Measurements from ENCODE around the gene AURKB.
"Not testable (repeated sequence)": the region's sequence is repeated elsewhere in the genome, so short reads cannot be mapped to it uniquely, and the experiment has no call there.

AURKB gene

DNA sequence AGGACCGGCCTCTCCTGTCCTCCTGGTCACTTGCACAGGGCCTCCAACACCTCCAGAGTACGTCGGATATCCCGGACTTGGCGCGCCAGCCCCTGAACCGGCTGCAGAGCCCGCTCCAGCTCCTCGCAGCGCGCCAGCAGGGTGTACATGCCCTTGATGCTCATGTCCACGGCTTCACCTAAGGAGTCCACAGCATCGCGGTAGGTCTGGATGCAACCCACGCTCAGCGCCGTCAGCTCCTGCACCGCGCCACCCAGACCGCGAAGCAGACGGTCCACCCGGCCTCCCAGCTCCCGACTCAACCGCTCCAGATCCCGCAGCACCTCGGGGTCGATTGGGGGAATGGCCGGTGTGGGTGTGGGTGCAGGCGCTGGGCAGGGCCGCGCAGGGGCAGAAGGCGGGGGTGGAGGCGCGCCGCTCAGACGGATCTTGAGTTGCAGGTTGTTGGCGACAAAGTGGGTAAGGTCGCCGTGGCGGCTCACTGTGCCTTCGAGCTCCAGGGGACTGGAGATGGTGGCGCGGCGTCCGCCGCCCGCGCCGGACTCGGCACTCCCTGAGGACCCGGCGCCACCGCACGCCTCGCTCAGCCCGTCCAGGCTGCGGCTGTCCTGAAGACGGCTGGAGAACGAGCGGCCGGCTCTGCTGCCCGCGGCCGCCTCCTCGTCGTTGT, 21.2 kb downstream of the AURKB start:
- no peak for DNase-seq (ENCODE audit: low read depth in 2 of 2)

DNA sequence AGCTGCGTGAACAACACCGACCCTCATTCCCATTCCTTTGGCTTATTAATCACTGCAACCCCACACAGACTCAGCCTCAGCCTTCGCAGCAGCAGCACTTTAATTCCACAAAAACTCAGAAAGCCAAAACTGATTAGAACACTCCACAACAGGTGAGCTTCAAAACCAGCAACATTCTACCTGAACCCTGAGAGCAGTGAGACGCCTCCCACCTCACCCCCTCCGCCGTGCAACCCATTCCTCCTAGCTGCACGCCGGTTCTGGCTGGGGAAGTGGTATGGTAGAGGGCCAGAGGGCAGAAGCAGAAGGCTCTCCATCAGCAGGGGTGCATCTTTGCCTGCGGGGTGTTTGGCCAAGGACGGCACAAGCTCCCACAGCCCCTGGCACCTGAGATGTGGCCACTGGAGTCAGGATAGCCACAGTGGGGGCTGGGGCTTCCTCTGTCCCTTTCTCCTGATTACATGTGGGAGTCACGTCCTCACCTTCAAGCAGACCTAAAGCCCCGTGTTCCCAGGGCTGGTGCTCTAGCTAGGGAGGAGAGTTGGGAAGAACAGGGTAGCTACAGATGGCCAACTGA, 22.0 kb downstream of the AURKB start:
- no peak for DNase-seq (ENCODE audit: low read depth in 2 of 2)

DNA sequence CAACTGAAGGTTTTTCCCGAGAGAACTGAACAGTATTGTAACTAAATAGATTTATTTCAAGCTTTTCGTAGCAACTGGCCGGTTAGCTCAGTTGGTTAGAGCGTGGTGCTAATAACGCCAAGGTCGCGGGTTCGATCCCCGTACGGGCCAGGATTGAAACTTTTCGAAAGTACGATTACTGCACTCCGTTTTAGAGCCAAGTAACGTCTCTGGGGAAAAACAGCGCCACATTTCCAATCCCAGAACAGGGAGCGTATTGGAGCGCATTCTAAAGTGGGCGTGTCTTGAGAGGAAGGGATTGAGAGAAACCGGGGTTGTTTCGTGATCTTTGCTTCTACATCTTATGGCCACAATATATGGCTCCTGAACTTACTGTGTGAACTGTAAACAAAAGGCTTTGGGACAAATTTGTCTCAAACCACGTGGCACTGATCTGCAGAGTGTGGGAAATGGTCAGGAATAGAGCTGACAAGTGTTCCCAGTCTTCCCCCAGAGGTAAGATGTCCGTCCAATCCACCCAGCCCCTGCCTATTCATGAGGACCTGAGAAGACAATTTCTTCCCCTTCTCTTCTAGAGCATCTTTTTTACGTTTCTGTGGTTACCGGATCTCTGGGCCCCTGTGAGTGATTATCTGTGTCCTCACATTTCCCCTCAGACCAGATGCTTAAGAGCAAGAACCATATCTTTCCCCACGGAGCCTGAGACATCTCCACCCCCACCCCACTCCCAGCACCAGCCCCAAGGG, 22.7 kb downstream of the AURKB start:
- DNase-seq (ENCODE audit: low read depth in 2 of 2), result peak; percentile 89 to 93

DNA sequence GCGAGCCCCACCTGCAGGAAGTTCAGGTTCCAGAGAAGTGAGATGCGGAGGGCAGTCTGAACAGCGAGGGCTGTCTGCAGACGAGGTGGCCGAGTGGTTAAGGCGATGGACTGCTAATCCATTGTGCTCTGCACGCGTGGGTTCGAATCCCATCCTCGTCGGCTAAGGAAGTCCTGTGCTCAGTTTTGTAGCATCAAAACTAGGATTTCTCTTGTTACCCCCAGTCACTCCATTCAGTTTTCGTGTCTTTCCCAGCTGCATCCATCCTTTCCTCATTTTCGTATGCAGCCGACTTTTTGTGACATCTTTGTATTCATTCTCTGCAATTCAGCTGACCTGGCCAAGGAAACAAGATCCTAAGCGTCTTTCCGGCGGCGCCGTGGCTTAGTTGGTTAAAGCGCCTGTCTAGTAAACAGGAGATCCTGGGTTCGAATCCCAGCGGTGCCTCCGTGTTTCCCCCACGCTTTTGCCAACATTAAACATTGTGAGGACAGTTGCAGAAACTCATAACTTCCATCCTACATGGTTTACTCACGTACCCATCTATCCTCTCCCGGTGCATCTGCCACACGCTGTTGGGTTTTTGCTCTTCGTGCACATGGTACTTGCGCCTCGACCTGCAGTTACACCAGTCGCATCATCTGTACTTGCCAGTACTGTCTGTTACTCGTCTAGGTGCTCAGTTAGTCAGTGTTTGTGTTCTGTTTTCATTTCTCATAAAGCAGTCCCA, 23.4 kb downstream of the AURKB start:
- DNase-seq (ENCODE audit: low read depth in 2 of 2), result peak; percentile 99

DNA sequence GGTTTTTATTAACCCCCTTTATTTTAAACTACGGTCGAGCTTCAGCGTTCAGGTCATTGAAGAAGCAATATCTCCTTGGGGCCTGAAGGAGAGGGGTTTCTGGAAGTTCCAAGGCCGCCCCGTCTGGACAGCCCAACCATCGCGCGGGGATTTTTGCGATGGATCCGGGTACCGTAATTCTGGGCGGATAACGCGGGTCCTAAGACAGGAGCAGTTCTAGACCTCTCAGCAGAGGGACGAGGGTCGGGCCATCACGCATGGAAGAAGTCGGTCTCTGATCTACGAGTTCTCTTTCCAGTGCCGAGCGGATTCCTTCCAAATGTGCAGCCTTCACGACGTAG, 24.0 kb downstream of the AURKB start:
- DNase-seq (ENCODE audit: low read depth in 2 of 2), result no peak

DNA sequence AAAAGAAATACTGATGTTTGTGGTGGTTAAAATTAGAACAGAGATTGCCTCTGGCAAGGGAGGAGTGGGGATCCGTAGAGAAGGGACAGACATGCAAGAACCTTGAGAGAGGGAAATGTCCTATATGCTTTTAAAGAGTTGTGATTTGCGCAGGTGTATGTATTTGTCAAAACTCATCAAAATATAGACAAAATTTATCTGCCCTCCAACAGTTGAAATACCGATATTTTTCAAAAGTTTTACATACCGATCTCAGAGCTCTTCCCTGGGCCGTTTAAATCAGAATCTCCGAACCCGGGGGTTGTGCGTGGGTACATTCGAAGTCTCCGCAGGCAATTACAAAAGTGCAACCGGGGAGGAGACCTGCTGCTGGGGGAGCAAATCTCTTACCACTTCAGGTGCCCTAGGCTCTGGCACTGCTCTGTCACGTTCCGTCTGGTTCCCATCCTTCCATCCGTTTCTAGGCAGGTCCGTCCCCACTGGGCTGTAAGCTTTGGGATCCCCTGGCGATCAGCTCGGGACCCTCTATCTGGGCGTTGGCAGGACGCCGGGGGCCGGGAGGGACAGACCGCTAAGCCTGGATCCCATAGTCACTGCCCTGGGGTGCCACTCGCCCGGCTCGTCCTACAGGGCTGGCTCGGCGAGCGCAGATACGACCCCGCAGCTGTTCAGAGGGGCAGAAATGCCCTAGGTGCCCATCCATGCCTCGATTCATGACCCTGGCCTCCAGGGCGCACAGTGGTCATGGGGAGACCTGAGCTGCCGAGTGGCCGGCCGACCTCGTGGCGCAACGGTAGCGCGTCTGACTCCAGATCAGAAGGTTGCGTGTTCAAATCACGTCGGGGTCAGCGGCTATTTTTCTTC, 24.6 kb downstream of the AURKB start:
- peak; percentile 91 to 93 for DNase-seq (ENCODE audit: low read depth in 2 of 2)

DNA sequence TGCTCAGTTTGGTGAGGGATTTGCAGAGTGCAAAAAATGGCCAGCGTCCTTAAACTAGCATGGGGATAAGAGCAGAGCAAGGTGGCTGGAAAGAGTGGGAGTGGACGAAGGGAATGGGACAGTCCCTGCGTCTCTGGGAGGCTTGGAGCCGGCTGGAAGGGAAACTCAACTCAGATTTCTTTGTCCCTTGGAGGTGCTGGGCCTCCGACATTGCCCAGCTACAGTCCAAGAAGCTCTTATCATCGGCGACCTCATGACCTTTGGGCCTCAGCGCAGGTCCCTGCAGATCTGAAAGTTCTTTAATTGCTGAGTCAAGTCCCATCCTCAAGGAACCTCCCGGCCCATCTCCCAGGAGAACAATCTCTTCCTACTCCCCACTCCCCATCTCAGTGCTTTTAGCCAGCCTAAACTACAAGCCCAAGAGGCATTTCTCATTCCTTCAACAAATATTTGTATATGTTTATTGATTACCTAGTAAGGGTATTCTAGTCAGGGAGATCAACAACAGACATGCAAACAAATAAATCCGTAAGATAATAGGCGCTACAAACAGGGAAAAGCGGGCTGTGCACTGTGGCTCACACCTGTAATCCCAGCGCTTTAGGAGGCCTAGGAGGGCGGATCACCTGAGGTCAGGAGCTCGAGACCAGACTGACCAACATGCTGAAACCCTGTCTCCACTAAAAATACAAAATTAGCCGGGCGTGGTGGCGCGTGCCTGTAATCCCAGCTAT, 33.2 kb downstream of the AURKB start:
- no peak for DNase-seq (ENCODE audit: low read depth in 2 of 2)

DNA sequence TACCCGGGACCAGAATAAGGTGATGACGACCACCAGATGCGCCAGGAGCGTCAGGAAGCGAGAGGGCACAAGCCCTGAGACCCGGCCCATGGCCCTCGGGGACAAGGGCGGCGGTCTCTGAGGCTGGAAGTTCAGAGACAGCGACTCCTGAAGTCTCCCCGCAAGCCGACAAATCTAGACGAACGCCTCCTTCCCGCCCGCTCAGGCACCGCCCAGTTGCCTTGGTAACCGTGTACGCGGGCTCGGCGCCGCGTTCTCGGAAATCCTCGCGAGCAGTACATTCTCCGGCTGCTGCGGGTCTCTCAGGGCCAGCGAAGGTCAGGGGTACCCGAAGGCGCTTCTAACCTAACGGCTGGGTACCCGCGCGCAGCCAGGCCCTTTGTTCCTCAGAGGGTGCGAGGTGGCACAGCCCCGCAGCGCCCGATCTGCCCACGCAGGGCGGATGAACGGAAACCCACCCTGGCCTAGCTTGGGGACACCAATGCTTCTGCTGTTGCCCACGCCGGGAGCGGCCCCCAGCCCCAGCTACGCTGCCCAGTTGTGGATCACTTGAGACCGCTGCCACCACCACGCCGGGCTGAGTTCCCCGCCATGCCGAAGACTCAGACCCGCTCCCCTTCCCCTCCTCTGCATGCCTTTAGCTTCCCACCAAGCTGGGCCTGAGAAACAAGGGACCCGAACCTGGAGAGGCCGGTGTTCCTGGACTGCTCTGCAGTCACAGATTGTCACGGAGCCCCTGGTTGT, 34.0 kb downstream of the AURKB start, which contains the start of gene TMEM107:
Gene TMEM107, minus strand, starts transcription at position 184 of the 744 bp plus-strand sequence. Its CDS starts 94 bp downstream, at position 90.
- peak; percentile 77 to 85 for DNase-seq (ENCODE audit: low read depth in 2 of 2)

DNA sequence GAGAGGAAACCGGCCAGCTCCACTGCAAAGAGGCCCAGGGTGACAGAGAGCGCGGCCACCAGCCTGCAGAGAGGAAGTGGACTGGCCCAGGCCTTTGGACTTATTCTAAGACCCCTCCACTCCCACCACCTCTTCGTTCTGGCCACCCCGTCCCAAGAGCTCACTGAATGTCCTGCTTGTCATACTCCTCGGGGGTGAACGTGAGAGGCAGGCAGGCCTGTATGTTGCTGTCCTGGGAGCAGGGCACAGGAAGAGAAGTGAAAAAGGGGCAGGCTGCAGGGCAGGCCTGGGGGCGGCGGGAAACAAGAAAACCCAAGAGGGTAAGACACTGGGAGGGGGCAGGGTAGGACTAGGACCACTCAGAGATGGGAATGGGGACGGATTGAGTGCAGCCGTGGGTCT, 34.6 kb downstream of the AURKB start:
- no peak for DNase-seq (ENCODE audit: low read depth in 2 of 2)

DNA sequence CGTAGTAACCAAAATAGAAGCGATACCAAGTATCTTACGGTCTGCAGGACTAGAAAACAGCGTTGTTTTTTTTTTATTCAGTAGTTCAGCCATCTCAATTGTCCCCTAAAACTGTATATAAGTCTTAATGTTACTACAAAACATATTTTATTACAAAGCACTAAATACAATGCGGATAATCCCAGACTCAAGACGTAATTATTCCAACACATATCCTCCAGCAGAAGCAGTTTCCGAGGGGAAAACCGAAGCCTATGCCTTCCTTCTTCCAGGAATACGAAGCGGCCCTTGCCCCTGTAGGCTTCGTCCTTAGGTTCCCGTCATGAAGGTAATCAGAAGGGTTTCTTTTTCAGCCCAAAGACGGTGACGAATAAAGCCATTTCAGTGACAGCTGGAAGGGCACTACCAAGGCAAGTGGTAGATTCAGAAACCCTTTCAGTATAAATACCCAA, 36.5 kb downstream of the AURKB start:
- DNase-seq (ENCODE audit: low read depth in 2 of 2), result no peak

DNA sequence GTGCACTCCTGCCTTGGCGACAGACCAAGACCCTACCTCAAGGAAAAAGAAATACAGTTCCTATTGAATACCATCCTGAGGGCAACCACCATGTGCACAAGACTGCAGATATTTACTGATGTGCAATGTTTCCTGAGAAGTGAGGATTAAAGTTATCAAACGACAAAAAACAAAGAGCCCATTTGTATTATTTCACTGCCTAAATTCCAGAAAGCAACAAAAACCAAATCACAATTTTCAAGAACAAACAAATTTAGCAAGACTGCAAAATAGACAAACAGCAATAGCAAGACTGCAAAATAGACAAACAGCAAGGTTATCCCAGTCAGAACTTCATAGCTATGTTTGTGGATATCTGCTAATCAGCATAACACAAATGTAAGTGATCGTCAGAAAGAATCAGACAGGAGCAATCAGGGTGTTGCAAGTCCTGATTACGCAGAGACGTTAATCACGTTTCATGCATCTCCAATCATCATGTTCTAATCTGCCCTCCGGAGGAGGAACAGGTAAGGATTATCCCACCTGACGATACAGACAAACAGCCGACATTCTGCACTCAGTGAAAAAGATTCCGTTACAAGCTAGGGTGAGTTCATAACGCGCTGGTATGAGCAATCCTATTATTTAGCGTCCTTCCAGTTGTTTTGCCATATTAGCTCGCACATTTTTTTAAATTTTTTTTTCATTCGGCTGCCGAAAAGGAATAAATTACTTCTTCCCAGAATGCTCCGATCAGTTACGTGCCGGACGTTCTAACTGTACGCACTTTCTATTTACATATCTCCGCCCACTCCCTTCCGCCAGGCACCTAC, 37.1 kb downstream of the AURKB start:
- DNase-seq (ENCODE audit: low read depth in 2 of 2), result peak in 1 of 2 experiments; percentile 75

DNA sequence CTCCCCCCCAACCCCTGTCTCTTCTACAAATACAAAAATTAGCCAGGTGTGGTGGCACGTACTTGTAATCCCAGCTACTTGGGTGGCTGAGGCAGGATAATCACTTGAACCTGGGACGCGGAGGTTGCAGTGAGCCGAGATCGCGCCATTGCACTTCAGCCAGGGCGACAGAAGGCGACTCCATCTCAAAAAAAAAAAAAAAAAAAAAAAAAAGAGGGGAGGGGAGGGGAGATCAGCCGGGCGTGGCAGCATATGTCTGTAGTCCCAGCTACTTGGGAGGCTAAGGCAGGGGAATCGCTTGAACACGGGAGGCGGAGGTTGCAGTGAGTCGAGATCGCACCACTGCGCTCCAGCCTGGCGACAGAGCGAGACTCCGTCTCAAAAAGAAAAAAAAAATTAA, 40.2 kb downstream of the AURKB start:
- not testable (repeated sequence) for DNase-seq (ENCODE audit: low read depth in 2 of 2)

DNA sequence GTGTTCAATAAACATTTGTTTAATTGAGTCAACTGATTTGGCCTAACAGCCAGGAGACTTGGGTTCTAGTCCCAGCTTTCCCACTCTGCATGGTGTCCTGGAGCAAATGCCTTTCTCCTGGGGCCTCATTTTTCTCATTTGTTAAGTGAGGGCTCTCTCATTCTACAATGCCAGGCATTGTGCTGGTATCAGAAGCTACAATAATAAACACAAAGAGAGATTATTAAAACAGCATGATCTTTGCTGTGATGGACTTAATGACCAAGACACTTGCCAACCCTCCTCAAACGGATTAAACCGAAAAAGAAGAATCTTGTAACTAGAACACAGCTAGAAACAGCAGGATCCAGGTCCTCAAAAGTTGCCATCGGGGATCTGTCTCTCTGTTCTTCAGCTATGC, 42.8 kb downstream of the AURKB start:
- DNase-seq (ENCODE audit: low read depth in 2 of 2), result no peak

DNA sequence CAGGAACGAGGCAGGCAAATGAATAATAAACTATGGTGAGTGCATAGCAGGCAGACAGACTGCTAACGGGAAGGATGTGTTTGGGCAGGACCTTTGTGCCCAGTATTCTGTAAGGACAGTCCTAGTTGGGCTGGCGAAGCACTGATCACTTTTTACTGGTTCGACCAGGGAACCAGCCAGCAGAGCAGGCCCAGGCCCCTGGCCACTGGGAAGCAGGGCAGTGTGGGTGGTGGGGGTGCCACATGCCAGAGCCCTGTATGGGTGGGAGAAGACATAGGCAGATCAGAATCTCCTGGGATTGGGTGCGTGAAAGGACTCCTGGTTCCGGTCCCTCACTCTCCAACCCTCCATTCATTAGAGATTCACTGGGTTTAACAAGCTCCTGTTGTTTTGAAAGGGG, 43.6 kb downstream of the AURKB start:
- DNase-seq (ENCODE audit: low read depth in 2 of 2), result no peak

DNA sequence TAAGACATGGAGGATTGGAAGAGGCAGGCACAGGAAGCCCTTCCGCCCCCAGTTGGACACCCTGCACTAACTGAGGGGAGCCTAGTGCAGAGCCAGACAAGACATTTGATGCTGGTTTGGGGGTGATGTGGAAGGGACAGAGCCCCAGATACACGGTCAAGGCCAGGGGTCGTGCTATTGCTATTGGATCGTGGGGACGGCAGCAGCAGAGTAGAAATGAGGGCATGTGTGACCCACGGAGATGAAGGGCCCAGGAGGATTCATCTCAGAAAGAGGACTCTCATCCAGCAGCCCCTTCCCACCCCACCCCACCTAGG, 45.6 kb downstream of the AURKB start:
- DNase-seq (ENCODE audit: low read depth in 2 of 2), result no peak

DNA sequence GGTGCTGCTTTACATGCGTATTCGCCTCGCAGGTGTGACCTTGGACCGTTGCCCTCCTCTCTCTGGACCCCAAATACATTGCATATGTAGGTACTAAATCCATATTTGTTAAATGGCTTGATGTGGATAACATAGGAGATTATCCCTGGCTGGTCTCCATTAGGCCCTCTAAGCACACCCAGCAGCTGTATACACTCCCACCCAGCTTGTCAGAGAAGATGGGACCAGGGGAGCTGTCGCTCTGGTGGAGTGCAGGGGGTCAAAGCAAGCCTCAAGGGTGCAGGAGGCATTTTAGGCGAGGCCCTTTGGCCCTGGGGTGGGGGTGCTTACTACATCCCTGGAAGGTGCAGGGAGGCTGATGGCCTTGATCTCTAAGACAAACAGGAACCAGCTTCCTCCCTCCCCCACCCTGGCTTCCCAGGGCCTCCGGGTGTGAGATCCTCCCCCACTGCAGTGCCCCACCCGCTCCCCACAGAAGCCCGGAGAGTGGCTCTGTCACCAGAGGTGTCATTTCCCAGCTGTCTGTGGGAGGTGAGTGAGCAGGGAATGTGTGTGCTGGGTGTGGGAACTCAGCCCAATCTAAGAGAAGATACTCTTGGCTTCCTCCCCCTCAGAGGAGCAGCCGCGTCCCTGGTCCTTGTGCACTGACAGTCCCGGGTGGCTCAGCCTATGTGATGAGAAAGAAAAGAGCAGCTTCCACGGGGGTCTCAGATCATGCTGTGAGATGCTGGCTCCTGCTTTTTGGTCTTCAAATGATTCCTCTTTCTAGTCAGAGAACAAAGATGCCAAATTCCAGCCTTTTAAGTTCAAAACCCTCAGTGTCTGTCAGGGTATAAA, 46.2 kb downstream of the AURKB start:
- DNase-seq (ENCODE audit: low read depth in 2 of 2), result peak; percentile 61 to 79

DNA sequence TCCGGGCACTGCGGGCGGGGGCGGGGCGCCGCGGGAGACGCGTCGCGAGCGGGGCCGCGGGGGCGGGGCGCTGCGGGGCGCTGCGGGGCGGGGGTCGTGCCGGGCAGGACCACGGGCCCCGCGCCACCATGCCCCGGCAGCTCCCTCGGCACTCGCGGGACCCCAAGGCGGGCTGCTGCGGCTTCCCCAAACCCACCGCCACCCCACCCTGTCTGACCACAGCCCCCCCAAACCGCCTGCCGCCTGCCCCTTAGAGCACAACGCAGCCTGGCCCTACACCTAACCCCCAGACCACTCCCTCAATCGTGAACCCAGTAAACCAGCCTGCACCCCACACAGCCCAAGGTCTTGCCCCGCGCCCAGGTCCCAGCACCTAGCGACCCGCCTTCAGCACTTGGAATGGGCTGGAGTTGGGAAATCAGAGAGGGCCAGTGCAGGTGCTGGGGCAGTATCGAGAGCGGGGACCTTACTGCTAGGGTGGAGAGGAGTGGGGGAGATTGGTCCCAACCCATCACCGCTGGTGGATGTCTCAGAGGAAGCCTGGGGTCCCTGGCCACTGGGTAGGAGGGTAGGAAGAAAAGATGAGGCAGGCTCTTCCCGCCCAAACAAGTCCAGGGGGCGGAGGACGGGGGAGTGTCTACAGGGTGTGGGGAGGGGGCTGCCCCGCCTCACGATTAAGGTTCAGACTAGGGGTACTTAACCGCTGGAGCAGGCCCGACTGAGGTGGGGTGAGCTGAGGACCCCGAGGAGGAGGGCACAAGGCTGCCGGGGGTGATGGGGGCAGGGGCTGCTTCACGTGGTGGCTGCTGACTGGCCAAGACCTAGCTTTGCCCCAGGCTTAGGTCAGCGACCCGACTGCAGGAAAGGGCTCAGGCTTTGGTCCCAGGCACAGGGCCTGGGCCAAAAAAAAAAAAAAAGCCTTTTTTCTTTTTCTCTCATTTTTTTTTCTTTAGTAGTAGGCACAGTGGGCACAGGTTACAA, 47.1 kb downstream of the AURKB start:
- DNase-seq (ENCODE audit: low read depth in 2 of 2), result no peak
